Activated CD4-positive, alpha-beta T cell treated with anti-CD3 and anti-CD28 coated beads, Interleukin-2, amount 50 U/mL, for 1 hour (primary cell): ENCODE results near the gene BSPH1.
"Not testable (repeated sequence)": the region's sequence is repeated elsewhere in the genome, so short reads cannot be mapped to it uniquely, and the experiment has no call there.

Experiments
- DNase-seq: peaks from one replicate; pipeline ENCODE4 v3.0.0-alpha.2; 2020

Gene BSPH1, protein sequence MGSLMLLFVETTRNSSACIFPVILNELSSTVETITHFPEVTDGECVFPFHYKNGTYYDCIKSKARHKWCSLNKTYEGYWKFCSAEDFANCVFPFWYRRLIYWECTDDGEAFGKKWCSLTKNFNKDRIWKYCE

GRCh38 chr19:47992070-47992469 lies at the start of gene BSPH1:
Gene BSPH1, minus strand, starts transcription at chr19:47992170. Its CDS starts 89 bp downstream, at chr19:47992081.
- DNase-seq = no peak

- DNase-seq = no peak
Observed at GRCh38 chr19:48036765-48037164, 44.8 kb upstream of the BSPH1 start.

- no peak for DNase-seq
Observed at GRCh38 chr19:48033604-48034003, 41.6 kb upstream of the BSPH1 start.

DNA sequence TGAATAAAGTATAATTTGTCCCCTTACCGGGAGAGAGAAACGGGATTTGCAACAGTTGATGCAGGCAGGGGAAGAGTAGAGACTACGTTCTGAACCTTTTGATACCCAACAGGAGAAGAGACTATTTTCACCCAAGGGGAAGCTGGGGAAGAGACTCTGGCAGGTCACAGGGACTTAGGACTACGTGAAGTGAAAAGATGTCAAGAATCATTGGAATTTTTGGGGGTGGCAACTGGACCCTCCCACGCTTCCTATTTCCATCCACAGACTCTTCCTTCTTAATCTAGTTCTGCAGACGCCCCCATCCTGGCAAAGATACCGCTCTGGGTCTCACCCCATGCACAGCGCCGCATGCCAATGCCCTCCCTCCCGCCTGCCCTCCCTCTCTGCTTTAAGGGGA lies 38.1 kb upstream of the BSPH1 start:
- no peak for DNase-seq

DNA sequence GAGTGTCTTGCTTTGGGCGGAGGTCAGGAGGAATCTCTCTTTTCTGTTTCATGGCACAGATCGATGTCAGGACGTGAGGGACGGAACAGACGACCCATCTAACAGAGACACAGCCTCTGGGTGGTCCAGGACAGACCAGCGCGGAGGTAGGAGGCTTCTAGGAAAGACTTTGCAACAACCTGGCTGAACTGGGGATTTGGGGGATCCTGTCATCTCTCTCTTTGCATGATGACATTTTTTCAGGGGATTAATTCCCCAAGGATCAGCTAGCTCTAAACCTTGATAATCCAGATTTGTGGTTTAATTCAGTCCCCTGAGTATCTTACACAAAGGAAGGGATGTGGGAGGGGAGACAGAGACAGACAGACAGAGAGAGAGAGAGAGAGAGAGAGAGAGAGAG lies 37.5 kb upstream of the BSPH1 start:
- no peak for DNase-seq

- DNase-seq = no peak
Observed at GRCh38 chr19:48025480-48025879, 33.5 kb upstream of the BSPH1 start.

DNA sequence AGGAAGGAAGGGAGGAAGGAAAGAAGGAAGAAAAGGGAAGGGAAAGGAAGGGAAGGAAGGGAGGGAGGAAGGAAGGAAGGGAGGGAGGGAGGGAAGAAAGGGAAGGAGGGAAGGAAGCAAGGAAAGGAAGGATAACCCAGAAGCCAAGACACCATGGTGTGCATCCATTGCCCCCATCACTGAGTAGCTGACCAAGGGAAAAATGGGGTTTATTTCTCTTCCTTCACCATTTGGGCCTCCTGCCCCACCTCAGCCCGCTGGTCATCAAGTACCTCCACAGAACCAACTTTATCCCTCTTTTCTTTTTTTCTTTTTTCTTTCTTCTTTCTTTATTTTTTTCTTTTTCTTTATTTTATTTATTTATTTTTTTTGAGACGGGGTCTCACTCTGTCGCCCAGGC lies 31.5 kb upstream of the BSPH1 start:
- no peak for DNase-seq

GRCh38 chr19:48023011-48023410 lies 31.0 kb upstream of the BSPH1 start:
- no peak for DNase-seq

- DNase-seq = no peak
Observed at GRCh38 chr19:48020686-48021085, 28.7 kb upstream of the BSPH1 start.

GRCh38 chr19:48010932-48011758 lies 19.2 kb upstream of the BSPH1 start:
- no peak for DNase-seq

- DNase-seq = no peak
Observed at GRCh38 chr19:48006762-48007161, 14.8 kb upstream of the BSPH1 start.

DNA sequence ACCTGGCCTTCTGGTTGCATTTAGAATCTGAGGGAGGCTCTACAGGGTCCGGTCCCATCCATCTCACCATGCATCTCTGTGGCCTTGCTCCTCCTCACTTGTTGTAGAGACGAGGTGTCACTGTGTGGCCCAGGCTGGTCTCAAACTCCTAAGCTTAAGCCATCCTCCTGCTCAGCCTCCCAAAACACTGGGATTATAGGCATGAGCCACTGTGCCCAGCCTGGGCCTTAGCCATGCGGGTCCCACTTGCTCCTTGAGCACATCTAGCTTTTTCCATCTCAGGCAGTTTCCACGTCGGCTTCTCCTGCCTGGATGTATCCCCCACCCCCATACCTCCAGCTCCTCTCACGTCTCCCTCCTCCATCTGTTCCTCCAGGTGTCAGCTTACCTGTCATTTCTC lies 12.3 kb upstream of the BSPH1 start:
- no peak for DNase-seq

- DNase-seq = no peak
Observed at GRCh38 chr19:48000846-48001245, 8.9 kb upstream of the BSPH1 start.

DNA sequence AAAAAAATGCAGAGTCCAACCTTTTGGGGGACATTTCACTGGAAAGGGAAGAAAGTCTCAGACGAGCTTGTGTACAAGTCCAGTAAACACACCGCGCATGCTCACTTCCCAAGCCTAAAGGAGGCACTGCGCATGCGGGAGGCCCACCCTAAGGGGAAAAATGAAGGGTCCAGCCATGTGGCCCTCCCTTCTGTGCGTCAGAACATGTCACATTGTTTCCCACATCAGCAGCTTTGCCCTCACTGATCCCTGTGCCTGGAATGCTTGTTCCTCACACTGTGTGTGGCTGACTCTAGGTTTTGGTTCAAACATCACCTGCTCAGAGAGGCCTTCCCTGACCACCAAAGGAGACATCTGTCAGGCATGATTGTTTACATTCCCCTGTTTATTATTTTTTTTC lies 6.8 kb upstream of the BSPH1 start:
- DNase-seq = no peak

DNA sequence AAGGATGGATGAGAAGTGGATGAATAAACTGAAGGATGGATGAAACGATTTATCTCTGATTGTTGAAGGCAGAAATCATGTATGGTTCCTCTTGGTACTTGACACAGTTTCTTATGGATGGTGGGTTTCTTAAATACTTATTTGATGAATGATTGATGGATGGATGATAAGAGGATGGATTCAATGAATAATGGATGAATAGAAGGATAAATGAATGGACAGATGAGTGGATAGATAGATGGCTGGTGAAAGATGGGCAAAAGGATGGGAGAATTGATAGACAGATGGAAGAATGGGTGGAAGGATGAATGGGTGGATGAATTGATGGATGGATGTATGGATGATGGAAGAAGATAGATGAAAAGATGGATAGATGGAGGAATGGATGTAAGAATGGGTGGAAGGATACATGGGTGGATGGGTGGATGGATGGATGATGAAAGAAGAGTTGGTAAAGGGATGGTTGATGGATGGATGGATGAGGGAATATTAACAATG lies 4.3 kb upstream of the BSPH1 start:
- no peak for DNase-seq

DNA sequence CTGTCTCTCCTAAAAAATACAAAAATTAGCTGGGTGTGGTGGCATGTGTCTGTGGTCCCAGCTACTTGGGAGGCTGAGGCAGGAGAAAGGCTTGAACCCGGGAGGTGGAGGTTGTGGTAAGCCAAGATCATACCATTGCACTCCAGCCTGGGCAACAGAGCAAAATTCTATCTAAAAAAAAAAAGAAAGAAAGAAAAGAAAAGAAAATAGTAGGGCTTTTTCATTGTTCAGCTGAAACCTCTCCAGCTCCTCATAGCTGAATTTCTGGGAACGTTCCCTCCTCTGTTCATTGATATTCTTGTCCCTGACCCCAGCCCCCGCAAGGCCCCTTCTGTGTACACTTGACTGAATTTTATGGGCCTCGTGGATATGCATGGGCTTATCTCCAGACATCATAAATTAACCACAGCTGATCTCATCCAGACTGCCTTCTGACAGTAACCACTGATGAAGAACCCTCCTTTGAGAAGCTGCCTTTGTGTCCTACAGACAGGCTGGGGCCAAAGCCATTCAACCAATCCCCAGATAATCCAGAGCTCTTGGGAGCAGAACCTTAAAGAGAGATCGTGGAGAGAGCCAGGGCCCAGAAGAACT lies 2.3 kb upstream of the BSPH1 start, which contains the start of gene ELSPBP1:
ELSPBP1 (plus strand) TSS at position 424 of the 594 bp plus-strand sequence. CDS start 14,036 bp downstream, outside the sequence.
- DNase-seq = no peak

DNA sequence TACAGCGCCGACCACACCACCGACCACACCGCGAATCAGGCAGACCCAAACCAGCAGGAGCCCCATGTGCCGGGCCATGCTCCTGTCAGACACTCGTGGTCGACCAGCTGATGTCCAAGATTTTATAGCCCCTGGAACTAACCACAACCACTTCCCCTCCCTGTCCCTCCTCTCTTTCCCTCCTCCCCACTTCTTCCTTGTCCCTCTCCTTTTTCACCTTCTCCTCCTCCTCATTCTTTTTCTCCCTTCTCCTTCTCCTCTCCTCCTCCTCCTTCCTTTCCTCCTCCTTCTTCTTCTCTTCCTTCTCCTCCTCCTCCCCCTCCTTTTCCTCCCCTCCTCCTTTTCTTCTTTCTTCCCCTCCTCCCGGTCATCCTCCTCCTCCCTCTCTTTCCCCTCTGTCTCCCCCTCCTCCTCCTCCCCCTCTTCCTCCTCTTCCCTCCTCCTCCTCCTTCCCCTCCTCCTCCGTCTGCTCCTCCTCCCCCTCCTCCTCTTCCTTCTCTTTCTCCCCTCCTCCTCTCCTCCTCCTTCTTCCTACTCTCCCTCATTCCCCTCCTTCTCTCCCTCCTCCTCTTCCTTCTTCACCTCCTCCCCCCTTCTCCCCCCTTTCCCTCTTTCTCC lies 670 bp downstream of the BSPH1 start:
- DNase-seq = no peak

DNA sequence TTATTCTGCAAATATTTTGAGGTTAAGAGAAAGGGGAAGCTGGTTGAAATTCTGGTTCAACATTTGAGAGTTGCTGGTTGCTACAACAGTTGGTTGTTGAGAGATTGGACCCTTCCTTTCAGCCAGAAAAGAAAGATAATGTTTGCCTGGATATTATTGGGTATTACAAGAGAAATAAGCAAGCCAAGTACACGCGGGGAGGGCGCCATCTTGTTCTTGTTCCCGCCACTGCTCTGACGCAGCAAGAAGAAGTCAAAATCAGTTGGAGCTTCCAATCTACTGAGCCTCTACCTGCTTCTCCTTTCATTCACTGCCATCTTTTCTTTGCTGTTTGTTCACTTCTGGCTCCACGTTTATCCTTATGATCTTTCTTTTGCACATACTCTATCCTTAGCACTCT lies 18.4 kb downstream of the BSPH1 start:
- no peak for DNase-seq

- peak; percentile 3 for DNase-seq
Observed at GRCh38 chr19:47955936-47956335, 36.0 kb downstream of the BSPH1 start.

- DNase-seq = not testable (repeated sequence)
Observed at GRCh38 chr19:47952132-47952531, 39.8 kb downstream of the BSPH1 start.

GRCh38 chr19:47949852-47950521 lies 42.0 kb downstream of the BSPH1 start:
- DNase-seq = peak; percentile 6

DNA sequence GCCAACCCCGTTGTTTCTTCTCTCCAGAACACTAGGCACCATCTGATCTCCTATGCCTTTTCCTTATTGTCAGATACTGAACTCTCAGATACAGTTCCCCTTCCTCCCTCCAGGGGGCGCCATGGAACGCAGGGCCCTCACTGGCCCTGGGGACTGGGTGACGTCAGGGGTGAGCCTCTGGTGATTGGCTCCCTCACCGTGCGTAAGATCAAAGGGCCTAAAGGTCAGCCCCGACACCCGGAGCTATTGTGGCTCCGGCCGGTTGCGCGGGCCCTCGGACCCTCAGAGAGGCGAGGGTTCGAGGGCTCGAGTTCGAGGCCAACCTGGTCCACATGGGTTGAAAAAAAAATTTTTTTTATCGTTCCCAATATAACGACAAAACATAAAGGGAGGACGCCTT lies 63.4 kb downstream of the BSPH1 start:
- DNase-seq = not testable (repeated sequence)

DNA sequence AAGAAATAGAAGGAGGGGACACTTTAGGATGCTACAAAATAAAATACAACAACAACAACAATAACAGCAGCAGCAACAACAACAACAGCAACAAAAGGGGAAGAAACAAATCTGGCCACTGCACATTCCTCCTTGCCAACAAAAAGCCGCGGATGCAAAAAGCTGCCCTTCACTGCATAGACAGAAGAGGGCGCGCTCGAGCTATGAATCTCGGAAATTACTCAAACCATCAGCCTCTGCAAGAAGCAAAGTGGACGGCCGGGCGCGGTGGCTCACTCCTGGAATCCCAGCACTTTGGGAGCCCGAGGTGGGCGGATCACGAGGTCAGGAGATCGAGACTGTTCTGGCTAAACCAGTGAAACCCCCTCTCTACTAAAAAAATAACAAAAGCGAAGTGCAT lies 71.9 kb downstream of the BSPH1 start:
- not testable (repeated sequence) for DNase-seq
